Activated T-cell treated with anti-CD3 and anti-CD28 coated beads, Interleukin-2, amount 50 U/mL, for 1 hour (primary cell): ENCODE data around the gene PDE12.
A peak's percentile ranks its signal among the peaks of the same experiment; 100 is the strongest.

ENCODE experiments used
- DNase-seq: peaks from one replicate; pipeline ENCODE4 v3.0.0-alpha.2; 2020

PDE12 gene

GRCh38 chr3:57555738-57556458 lies at the start of gene PDE12:
Gene PDE12 (plus strand): TSS chr3:57556274. CDS start chr3:57556380, 106 bp downstream.
- peak; percentile 85 for DNase-seq

GRCh38 chr3:57512166-57512565 lies 43.9 kb upstream of the PDE12 start:
- no peak for DNase-seq

- no peak for DNase-seq
Observed at GRCh38 chr3:57518276-57518915, 37.7 kb upstream of the PDE12 start.

- no peak for DNase-seq
Observed at GRCh38 chr3:57530071-57530608, 25.9 kb upstream of the PDE12 start.

GRCh38 chr3:57538465-57538864 lies 17.6 kb upstream of the PDE12 start:
- no peak for DNase-seq

GRCh38 chr3:57544181-57545125 lies 11.6 kb upstream of the PDE12 start, which contains the start of gene DNAH12:
Gene DNAH12 (minus strand): TSS chr3:57544344. CDS start chr3:57542870, 1,474 bp downstream.
- no peak for DNase-seq

- no peak for DNase-seq
Observed at GRCh38 chr3:57545636-57546268, 10.3 kb upstream of the PDE12 start.

- no peak for DNase-seq
Observed at GRCh38 chr3:57546616-57547015, 9.5 kb upstream of the PDE12 start.

GRCh38 chr3:57555306-57555705 lies 768 bp upstream of the PDE12 start:
- no peak for DNase-seq

GRCh38 chr3:57556459-57557084 lies 498 bp downstream of the PDE12 start:
- no peak for DNase-seq

GRCh38 chr3:57557085-57557537 lies 1.0 kb downstream of the PDE12 start:
- peak; percentile 45 for DNase-seq

GRCh38 chr3:57559526-57559925 lies 3.5 kb downstream of the PDE12 start:
- DNase-seq: no peak

- DNase-seq: no peak
Observed at GRCh38 chr3:57569859-57570450, 13.9 kb downstream of the PDE12 start.

- no peak for DNase-seq
Observed at GRCh38 chr3:57570878-57571277, 14.8 kb downstream of the PDE12 start.

- DNase-seq: no peak
Observed at GRCh38 chr3:57572096-57572495, 16.0 kb downstream of the PDE12 start.

GRCh38 chr3:57575966-57576626 lies 20.0 kb downstream of the PDE12 start:
- no peak for DNase-seq

- DNase-seq: no peak
Observed at GRCh38 chr3:57577801-57578200, 21.7 kb downstream of the PDE12 start.

GRCh38 chr3:57582474-57583168 lies 26.5 kb downstream of the PDE12 start:
- no peak for DNase-seq

- no peak for DNase-seq
Observed at GRCh38 chr3:57583544-57583943, 27.5 kb downstream of the PDE12 start.

- DNase-seq: no peak
Observed at GRCh38 chr3:57586778-57587177, 30.7 kb downstream of the PDE12 start.
